HuH-7.5 (cell line): ENCODE measurements around the gene COX5B.
"Not testable (repeated sequence)": the region's sequence is repeated elsewhere in the genome, so short reads cannot be mapped to it uniquely, and the experiment has no call there.

ENCODE experiments used
- DNase-seq: peaks from one replicate; pipeline ENCODE4 v3.0.0; 2011; ENCODE audit warnings: low spot score

The COX5B gene

GRCh38 chr2:97645695-97646629, at the start of gene COX5B:
Gene COX5B (plus strand): TSS chr2:97646062. CDS start chr2:97646087, 25 bp downstream.
- peak; percentile 93 for DNase-seq

- not testable (repeated sequence) for DNase-seq
Measured at GRCh38 chr2:97596180-97596579, 49.7 kb upstream of the COX5B start.

DNA sequence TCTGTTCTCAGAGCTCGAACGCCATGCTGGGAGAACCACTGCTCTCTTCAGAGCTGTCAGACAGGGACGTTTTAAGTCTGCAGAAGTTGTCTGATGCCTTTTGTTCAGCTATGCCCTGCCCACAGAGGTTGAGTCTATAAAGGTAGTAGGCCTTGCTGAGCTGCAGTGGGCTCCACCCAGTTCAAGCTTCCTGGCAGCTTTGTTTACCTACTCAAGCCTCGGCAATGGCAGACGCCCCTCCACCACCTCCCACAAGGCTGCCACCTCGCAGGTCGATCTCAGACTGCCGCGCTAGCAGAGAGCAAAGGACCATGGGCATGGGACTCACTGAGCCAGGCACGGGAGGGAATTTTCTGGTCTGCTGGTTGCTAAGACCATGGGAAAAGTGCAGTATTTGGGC, 44.3 kb upstream of the COX5B start:
- DNase-seq = not testable (repeated sequence)

GRCh38 chr2:97605109-97605508, 40.8 kb upstream of the COX5B start:
- DNase-seq = not testable (repeated sequence)

DNA sequence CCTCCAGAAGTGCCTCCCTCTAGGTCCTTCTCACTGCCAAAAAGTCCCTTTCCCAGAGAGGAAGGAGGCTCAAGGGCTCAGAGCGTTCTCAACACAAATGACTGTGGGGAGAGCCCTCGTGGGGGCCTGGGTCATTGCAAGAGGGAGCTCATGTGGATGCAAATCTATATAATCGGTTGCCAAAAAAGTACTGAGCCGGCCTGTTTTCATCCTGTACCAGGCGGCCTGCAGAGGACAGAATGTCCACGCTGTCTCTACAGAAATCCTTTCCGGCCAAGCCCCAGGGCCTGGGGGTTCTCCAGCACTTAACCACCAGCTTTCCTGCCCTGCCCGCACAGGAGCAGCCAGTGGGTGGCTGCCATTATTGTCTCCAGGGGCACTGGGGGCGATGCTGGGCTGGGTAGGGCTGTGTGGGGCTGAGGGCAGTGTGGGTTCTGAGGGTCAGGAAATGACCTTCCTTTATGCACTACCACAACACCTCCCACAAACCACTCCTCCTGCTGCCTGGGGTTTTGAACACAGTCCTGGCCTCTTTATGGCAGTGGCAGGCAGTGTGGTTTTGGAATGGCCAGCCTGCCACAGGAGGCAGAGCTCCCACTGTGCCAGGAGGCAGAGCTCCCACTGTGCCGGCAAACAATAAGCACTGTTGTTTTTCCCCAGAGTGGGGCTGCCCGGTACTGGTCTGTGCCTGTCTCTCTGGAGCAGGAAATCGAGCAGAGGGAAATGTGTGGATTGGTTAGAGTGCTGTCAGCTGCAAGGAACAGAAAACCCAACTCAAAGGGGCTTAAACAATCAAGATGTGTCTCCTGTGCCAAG, 40.1 kb upstream of the COX5B start:
- not testable (repeated sequence) for DNase-seq

- not testable (repeated sequence) for DNase-seq
Measured at GRCh38 chr2:97608745-97609144, 37.1 kb upstream of the COX5B start.

- DNase-seq = not testable (repeated sequence)
Measured at GRCh38 chr2:97611895-97612294, 34.0 kb upstream of the COX5B start.

DNA sequence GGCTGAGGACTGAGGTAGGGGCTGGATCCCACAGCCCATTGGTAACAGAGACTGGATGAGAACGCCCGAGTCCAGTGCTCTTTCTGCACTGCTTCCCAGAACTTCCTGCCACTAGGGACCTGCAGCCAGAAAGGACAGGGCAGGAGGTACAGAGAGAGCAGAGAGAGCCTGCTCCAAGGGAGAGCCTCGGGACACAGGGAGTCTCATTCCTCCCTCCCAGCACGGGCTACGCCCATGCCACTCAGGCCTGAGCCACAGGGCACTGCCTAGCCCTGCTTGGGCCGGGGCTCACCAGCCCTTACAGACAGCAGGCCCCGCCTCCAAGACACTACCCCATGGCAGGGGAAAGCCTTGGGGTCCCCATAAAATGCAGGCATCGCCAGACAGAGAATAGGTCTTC, 30.1 kb upstream of the COX5B start:
- not testable (repeated sequence) for DNase-seq

GRCh38 chr2:97617911-97618310, 28.0 kb upstream of the COX5B start:
- DNase-seq = no peak

- DNase-seq = not testable (repeated sequence)
Measured at GRCh38 chr2:97618939-97619827, 26.7 kb upstream of the COX5B start.

- DNase-seq = not testable (repeated sequence)
Measured at GRCh38 chr2:97620492-97620891, 25.4 kb upstream of the COX5B start.

- not testable (repeated sequence) for DNase-seq
Measured at GRCh38 chr2:97622976-97623375, 22.9 kb upstream of the COX5B start.

DNA sequence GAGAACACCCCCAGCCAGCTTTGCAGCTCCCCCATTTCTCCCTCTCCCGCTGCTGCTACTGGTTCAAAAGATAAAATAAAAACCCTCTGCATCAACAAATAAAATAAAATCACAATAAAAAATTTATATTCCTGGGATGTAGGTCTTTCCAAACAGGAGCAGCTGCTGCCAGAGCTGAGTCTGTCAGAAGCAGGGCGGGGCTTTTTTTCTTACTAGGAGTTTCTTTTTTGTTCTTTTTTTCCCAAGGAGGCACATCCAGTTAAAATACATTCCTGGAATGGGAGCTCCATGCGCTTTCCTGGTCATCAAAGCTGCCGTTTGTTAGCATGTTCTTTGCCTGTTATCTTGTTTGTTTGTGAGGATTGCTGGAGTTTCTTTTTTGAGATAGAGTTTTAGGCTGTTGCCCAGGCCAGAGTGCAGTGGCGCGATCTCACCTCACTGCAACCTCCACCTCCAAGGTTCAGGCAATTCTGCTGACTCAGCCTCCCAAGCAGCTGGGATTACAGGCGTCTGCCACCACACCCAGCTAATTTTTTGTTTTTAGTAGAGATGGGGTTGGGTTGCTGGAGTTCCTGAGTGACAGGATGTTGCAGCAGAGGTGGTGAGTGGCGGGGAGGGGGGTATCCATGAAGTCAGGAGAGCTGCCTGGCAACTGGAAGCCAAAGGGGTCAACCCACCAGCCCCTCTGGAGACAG, 20.4 kb upstream of the COX5B start:
- not testable (repeated sequence) for DNase-seq

DNA sequence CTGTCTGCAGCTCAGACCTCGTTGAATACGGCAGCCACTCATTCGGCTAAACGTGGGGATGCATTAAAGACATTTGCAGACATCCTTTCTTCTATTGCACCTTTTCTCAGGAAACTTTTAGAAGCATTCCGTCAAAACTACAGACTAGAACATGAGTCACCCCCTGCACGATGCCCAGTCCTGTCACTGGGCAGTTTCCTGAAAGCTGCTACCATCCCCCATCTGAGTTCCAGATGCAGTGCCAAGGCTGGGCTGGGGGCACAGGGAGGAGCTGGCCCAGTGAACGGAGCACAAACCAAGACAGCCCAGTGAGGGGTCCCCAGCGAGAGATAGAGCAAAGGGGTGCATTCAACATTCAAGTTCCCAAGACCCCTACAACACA, 19.8 kb upstream of the COX5B start:
- not testable (repeated sequence) for DNase-seq

DNA sequence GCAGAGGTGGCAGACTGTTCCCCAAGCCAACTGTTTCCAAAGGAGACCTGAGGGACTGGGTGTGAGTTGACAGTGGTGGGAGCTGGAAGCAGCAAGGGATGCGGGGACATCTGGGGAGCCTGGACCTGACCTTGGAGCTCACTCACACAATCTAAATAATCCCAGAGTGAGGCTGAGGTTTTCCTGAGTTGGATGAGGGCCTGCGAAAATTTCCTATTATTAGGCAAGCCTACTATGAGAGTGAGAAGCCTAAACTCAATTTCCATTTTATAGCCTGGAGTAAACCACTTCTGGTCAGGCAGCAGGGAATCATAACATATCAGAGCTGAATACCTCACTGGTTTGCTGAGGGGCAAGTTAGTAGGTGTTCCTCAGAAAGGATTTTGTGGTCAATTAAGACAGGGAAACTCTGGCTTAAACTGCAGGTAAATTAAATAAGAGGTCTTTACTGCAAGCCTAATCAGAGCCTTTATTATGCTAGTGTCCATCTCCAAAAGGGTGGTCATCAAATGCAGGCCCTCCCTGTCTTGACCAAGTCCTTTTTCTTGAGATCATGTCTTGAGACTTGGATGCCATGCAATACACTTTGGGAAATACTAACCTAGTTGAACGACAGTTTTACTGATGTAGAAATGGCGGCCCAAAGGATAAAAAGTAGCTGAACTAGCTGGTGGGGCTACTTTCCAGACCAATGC, 1.7 kb upstream of the COX5B start:
- DNase-seq = no peak

- DNase-seq = no peak
Measured at GRCh38 chr2:97645112-97645694, 659 bp upstream of the COX5B start.

GRCh38 chr2:97646977-97647376, 1.1 kb downstream of the COX5B start:
- DNase-seq = no peak

- no peak for DNase-seq
Measured at GRCh38 chr2:97651114-97651513, 5.3 kb downstream of the COX5B start.

DNA sequence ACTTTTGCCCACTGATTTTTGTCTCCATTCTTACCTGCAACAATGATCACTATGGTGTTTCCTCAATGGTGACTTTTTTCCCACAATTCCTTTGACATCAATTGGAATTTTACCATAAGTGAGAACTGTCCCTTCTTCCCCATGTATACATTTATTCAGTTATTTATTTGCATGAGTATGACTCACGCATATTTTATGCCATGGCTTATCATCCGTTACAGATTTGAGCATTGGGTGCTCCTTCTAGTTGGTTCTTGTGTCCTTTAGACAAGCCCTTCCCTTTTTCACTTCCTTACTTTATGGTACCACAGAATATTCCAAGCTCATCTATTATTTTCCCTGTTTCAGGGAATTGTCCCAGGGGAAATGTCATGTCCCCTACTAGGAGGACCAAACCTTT, 7.6 kb downstream of the COX5B start:
- no peak for DNase-seq

DNA sequence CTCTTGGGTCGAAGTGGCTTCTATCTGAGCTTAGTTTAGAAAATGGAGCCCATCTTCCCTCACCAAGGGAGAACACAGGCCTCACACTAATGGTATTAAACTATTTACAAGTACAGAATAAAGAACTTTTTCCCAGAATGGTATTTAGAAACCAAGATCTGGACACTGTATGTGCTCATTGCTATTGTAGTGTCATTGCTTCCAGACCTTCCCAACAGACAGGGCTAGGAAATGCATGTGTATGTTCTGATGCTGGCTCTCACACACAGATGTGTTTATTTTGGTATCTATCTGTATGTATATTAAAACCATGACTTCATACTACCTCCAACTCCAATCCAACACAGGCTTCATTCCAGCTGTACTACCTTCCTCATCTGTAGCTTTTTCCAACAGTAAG, 8.0 kb downstream of the COX5B start:
- DNase-seq = no peak
